ENCODE measurements around the gene AQP3. TPM values are rescaled to one million over a fixed set of nuclear protein-coding genes. Genes with fewer than 3 reads are reported as not detected.
"Not testable (repeated sequence)": the region's sequence is repeated elsewhere in the genome, so short reads cannot be mapped to it uniquely, and the experiment has no call there.

AQP3 gene
- total RNA-seq, 1 donor from 2014 or later: 0.18 TPM

- no peak for DNase-seq (ENCODE audit: extremely low read depth, low read depth, low spot score)
Observed at GRCh38 chr9:33443464-33444154, 3.8 kb downstream of the AQP3 start.

DNA sequence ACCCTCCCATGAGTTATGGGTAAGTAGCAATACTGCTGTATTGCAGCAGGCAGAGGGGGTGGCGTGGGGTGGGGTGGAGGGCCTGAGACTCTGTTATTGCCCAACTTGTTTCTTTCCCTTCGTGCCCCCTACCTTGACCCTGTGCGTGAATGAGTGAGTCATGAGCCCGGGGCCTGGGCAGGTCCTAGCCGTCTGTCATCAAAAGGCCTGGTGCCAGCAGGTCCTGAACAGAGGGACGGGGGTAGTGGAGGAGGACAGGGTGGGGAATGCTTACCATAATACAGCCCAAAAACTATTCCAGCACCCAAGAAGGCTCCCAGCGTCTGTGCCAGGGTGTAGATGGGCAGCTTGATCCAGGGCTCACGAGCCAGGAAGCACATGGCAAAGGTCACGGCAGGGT lies 4.3 kb downstream of the AQP3 start:
- no peak for DNase-seq (ENCODE audit: extremely low read depth, low read depth, low spot score)

- no peak for DNase-seq (ENCODE audit: extremely low read depth, low read depth, low spot score)
Observed at GRCh38 chr9:33442125-33442524, 5.3 kb downstream of the AQP3 start.

DNA sequence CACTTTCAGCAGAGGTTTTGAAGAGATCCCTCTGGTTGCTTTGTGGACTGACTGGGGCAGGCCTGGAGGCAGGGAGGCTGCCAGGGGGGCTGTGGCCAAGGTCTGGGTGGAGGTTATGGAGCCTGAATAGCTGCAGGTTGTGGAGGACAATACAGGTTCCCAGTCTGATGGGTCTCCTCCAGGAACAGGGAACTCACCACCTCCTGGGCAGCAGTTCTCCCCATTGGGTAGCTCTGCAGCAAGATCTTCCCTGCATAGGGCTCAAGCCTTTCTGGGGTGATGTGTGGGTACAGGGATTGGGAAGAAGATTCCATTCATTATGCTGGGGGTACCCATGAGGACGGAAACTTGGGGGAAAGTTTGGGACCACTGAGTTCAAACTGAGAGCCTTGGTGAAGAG lies 6.8 kb downstream of the AQP3 start:
- DNase-seq (ENCODE audit: extremely low read depth, low read depth, low spot score): no peak

- no peak for DNase-seq (ENCODE audit: extremely low read depth, low read depth, low spot score)
Observed at GRCh38 chr9:33440204-33440603, 7.2 kb downstream of the AQP3 start.

- no peak for DNase-seq (ENCODE audit: extremely low read depth, low read depth, low spot score)
Observed at GRCh38 chr9:33439731-33440130, 7.7 kb downstream of the AQP3 start.

GRCh38 chr9:33438926-33439680 lies 8.3 kb downstream of the AQP3 start:
- no peak for DNase-seq (ENCODE audit: extremely low read depth, low read depth, low spot score)

- no peak for DNase-seq (ENCODE audit: extremely low read depth, low read depth, low spot score)
Observed at GRCh38 chr9:33437898-33438297, 9.5 kb downstream of the AQP3 start.

DNA sequence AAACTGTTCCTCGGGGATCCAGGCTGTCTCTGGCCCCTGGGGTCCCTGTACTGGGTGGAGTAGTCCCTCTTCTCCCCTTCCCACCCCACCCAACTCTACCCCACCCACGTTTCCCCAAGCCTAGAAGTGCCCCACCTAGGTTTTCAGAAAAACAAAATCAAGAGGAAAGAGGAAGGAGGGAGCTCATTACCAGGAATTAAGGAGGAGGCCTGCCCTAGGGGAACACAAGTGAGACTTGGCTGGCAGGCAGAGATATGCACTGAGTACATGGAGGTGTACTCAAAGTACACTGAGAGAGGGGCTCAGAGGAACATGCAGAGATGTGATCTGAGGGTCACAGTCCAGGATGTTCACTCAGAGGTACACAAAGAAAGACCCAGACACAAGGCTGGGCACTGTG lies 10.2 kb downstream of the AQP3 start:
- DNase-seq (ENCODE audit: extremely low read depth, low read depth, low spot score): no peak

GRCh38 chr9:33436445-33436844 lies 10.9 kb downstream of the AQP3 start:
- no peak for DNase-seq (ENCODE audit: extremely low read depth, low read depth, low spot score)

DNA sequence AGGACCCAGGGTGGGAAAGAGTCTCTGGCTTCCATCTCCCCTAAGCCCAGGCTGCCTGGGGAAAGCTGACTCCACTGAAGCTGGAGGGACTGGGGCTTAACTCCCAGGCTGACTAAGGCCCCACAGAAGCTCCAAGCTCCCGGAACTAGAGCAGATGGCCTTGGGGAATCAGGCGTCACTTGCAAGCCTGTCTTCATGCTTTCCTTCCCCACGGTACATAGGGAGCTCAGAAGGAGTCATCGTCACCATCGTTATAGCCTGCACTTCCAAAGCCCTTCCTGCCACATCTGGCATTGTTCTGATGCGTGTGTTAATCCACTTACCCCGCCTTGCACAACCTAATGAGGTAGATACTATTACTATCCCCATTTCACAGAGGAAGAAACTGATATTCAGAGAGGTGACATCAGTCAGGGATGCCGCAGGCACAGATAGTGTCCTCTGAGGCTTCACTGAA lies 11.5 kb downstream of the AQP3 start:
- no peak for DNase-seq (ENCODE audit: extremely low read depth, low read depth, low spot score)

DNA sequence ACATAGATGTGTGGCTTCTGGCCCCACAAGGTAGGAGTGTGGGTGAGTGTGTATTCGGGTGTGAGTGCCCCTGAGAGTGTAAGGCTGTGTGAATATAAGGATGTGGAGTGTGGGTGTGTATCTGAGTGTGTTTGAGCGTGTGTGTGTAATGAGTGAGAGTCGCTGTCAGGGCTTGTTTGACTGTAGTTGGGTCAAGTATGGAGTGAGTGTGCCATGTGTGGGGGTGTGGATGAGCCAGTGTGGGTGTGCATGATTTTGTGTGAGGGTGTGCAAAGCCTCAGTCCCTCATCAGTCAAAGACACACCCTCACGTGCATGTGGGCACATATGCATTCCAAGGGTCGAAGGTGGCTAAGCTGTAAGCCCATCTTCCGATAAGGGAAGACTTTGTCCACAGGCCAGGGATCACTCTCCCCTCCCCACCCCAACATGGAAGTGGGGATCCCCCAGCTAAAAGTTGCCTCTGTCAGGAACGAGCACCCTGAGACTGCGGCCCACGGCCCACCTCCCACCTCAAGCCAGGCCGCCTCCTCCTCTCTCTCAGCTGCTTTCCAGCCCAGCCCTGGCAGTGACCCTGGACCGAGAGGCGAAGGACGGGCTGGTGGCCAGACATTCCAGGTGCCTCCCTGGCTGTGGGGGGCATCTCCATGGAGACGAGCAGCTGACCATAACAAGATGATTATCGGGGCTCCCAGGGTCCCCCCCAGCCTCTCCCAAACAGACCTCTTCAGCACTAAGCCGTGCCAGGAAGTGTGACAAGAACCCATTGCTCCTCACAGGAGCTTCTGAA lies 12.9 kb downstream of the AQP3 start:
- DNase-seq (ENCODE audit: extremely low read depth, low read depth, low spot score): no peak

- no peak for DNase-seq (ENCODE audit: extremely low read depth, low read depth, low spot score)
Observed at GRCh38 chr9:33433871-33434270, 13.5 kb downstream of the AQP3 start.

DNA sequence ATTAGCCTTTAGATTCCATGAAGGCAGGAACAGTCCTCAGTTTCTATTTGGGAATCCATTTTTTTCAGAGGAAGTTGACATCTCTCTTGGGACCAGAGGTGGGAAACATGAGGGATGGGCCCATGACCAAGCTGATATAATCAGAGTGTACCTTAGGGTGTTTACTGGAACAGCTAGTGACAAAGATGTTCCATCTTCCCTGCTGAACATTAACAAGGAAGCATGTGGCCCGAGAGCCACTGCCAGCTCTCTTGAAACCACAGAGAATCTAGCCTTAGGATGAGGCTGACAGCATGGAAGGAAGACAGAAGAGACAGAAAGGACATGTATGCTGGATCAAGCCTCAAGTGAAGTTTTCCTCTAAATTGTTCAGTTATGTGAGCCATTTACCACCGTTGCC lies 16.0 kb downstream of the AQP3 start:
- no peak for DNase-seq (ENCODE audit: extremely low read depth, low read depth, low spot score)

DNA sequence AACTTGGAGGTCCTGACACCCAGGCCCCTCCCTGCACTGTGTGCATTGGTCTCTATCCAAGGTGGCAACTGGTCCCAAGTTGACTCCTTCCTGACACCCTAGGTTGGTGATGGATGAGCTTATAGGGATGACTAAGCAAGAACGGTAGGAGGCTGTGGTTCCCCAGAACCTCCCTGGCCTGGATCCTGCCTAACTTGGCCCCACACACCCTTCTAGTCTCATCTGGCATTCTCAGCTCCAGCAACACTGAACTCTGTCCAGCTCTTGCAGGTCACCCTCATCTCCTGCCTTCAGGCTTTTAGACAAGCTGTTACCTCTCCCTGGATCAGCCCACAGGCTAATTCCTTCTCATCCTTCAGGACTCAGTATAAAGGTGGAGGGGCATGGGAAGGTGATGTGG lies 16.5 kb downstream of the AQP3 start:
- no peak for DNase-seq (ENCODE audit: extremely low read depth, low read depth, low spot score)

- no peak for DNase-seq (ENCODE audit: extremely low read depth, low read depth, low spot score)
Observed at GRCh38 chr9:33429256-33429985, 18.0 kb downstream of the AQP3 start.

GRCh38 chr9:33426843-33427293 lies 20.5 kb downstream of the AQP3 start:
- no peak for DNase-seq (ENCODE audit: extremely low read depth, low read depth, low spot score)

DNA sequence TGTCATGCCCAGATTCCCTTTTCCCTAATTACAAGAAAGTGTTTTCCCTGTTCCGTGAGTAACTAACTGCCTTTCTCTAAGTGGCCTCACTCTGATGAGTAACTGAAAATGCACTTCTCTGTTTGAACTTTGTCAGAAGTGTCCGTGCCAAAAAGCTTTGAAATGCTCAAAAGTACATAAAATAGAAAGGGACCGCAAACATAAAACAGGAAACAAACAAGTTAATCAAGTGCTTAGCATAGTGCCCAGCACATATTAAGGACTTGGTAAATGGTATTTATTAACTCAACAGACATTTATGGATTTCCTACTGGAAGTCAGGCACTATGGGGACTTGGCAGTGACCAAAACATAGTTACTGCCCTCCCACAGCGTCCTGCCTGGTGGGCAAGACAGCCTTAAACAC lies 22.3 kb downstream of the AQP3 start:
- no peak for DNase-seq (ENCODE audit: extremely low read depth, low read depth, low spot score)

GRCh38 chr9:33424492-33424891 lies 22.9 kb downstream of the AQP3 start:
- not testable (repeated sequence) for DNase-seq (ENCODE audit: extremely low read depth, low read depth, low spot score)

DNA sequence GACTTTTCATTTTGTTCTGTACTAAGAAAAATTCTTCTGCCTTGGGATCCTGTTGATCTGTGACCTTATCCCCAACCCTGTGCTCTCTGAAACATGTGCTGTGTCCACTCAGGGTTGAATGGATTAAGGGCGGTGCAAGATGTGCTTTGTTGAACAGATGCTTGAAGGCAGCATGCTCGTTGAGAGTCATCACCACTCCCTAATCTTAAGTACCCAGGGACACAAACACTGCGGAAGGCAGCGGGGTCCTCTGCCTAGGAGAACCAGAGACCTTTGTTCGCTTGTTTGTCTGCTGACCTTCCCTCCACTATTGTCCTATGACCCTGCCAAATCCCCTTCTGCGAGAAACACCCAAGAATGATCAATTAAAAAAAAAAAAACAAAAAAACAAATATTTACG lies 23.4 kb downstream of the AQP3 start:
- not testable (repeated sequence) for DNase-seq (ENCODE audit: extremely low read depth, low read depth, low spot score)

Data from glomerular endothelial cell (primary cell).